SK-N-MC (cell line): ENCODE data around the gene KCNQ1.

Source experiments
- EZH2 ChIP-seq: fragments of 200-600 bp; sonication (generic); IDR thresholded peaks from one replicate; pipeline ENCODE4 v1.6.1; 2017; ENCODE audit warnings: antibody characterized with exemption
- FOXP2 ChIP-seq: optimal IDR thresholded peaks from 2 replicates; pipeline ENCODE3; 2011; ENCODE audit warnings: mild to moderate bottlenecking, moderate library complexity; ENCODE audit not compliant: insufficient read depth; ENCODE audit errors: extremely low read length, control extremely low read depth
- POLR2AphosphoS5 ChIP-seq: IDR thresholded peaks from 2 replicates; pipeline ENCODE4 v1.6.1; 2012; ENCODE audit warnings: mild to moderate bottlenecking, low read depth, low read length, borderline replicate concordance

GRCh38 chr11:2551131-2551530 is 106.3 kb downstream of the KCNQ1 start:
- TF ChIP-seq EZH2 (no peak), POLR2AphosphoS5 (no peak), FOXP2 (no peak)
